ENCODE results near the gene CCDC24. TPM values are rescaled to one million over a fixed set of nuclear protein-coding genes. Genes with fewer than 3 reads are reported as not detected.

Gene CCDC24
- total and polyA plus RNA-seq, 2 donors (not counting 1 experiment from before 2014, with no cell fraction given): 0.94 to 3.5 TPM

DNA sequence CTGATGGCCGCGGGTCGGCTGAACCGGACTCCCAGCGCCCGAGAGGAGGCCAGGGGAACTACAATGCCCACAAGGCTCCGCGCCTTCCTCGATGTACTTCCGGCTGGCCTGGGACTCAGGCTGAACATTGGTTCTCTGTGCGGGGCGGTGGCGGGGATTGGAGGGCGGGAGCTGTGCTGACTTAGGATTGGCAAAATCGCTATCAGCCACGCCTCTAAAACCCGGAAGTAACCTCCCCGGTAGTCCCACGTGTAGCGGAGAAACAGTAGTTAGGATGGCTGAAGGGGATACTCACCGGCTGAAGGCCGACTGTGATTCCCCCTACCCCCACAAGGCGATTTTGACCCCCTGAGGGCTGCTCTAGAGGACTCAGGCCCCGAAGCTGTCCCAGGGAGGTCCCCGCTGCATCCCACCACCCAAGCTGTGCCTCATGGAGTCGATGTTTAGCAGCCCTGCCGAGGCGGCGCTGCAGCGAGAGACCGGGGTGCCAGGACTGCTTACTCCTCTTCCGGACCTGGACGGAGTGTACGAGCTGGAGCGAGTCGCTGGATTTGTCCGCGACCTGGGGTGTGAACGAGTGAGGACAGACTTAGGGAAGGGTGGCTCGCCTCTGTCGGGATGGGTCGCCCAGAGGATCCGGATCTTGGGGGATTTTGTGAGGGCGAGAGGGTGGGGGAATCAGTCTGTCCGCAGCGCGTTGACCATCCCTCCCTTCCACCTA is 21.5 kb upstream of the CCDC24 start, which contains the start of gene DPH2:
DPH2 (plus strand) TSS at position 265 of the 721 bp plus-strand sequence; CDS start at position 431, 166 bp downstream.
- H4K20me1 ChIP-seq (ENCODE audit: control insufficient read depth, extremely low read depth, insufficient read depth, low read length): no peaks in the 10 kb centered on the region
- H3K9me3 ChIP-seq (ENCODE audit: control insufficient read depth, insufficient read depth, low read depth, low read length): no peaks in the 10 kb centered on the region
- H3K4me1 ChIP-seq (ENCODE audit: control insufficient read depth, extremely low read depth, insufficient read depth, low read length): peaks cover 6% of the 10 kb centered on the region
- no peaks in the 10 kb centered on the region for H3K27me3 ChIP-seq (ENCODE audit: control insufficient read depth, insufficient read depth, low read length)
- peak within 1 kb of the TSS; percentile 60 for H3K4me2 ChIP-seq (ENCODE audit: extremely low read depth, insufficient read depth, low read length)
- peaks cover 5% of the 10 kb centered on the region for H3K79me2 ChIP-seq (ENCODE audit: control insufficient read depth, insufficient read depth, low read length)
- H2AFZ ChIP-seq (ENCODE audit: low read length): peak within 1 kb of the TSS; percentile 87
- H3K27ac ChIP-seq (ENCODE audit: insufficient read depth, low read length): peak within 1 kb of the TSS; percentile 46
- H3K9ac ChIP-seq (ENCODE audit: insufficient read depth, low read length): peak within 1 kb of the TSS; percentile 60
- peaks cover 6% of the 10 kb centered on the region for H3K36me3 ChIP-seq (ENCODE audit: control insufficient read depth, insufficient read depth, low read length)
- TF ChIP-seq, protein P1, sequence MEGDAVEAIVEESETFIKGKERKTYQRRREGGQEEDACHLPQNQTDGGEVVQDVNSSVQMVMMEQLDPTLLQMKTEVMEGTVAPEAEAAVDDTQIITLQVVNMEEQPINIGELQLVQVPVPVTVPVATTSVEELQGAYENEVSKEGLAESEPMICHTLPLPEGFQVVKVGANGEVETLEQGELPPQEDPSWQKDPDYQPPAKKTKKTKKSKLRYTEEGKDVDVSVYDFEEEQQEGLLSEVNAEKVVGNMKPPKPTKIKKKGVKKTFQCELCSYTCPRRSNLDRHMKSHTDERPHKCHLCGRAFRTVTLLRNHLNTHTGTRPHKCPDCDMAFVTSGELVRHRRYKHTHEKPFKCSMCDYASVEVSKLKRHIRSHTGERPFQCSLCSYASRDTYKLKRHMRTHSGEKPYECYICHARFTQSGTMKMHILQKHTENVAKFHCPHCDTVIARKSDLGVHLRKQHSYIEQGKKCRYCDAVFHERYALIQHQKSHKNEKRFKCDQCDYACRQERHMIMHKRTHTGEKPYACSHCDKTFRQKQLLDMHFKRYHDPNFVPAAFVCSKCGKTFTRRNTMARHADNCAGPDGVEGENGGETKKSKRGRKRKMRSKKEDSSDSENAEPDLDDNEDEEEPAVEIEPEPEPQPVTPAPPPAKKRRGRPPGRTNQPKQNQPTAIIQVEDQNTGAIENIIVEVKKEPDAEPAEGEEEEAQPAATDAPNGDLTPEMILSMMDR (conservative IDR thresholded peaks at IDR 0.05 in 1 of 2, IDR thresholded peaks at IDR 0.05 in 1 of 2; ENCODE audit: low read depth in 1 of 2, low read length in 2 of 2): peak in 1 of 2 donors; percentile 6
- TF ChIP-seq EZH2 (IDR thresholded peaks at IDR 0.05; ENCODE audit: low read length, missing control alignments): no peak
- peak within 1 kb of the TSS; percentile 77 to 97 (median 92) for H3K4me3 ChIP-seq (replicated peaks in 1 of 4; ENCODE audit: control extremely low read depth in 1 of 4, insufficient read depth in 1 of 4, low read depth in 3 of 4, low read length in 4 of 4)
- DNase-seq (ENCODE audit: low read depth in 2 of 2): peak; percentile 97

DNA sequence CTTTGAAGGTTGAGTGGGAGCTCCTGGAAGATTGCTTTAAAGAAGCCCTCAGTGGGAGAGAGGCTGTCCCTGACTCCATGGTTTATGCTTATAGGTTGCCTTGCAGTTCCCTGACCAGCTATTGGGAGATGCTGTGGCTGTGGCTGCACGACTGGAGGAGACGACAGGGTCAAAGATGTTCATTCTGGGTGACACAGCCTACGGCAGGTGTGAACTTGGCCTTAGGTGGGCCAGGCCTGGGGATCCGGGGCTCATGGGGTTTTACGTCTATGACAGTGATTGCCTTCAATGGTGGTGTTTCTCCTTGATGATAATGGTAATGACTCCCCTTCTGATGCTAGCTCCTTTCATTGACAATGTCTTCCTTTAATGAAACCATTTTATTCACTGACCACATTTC is 20.9 kb upstream of the CCDC24 start:
- TF ChIP-seq, protein P1 (conservative IDR thresholded peaks at IDR 0.05 in 1 of 2, IDR thresholded peaks at IDR 0.05 in 1 of 2; ENCODE audit: low read depth in 1 of 2, low read length in 2 of 2): no peak
- TF ChIP-seq EZH2 (IDR thresholded peaks at IDR 0.05; ENCODE audit: low read length, missing control alignments): no peak
- Histone ChIP-seq H3K4me3 (replicated peaks in 1 of 4; ENCODE audit: control extremely low read depth in 1 of 4, insufficient read depth in 1 of 4, low read depth in 3 of 4, low read length in 4 of 4) (peak overlapping the region; percentile 77 to 97 (median 92)), H3K4me2 (ENCODE audit: extremely low read depth, insufficient read depth, low read length) (peak overlapping the region; percentile 57), H3K27me3 (ENCODE audit: control insufficient read depth, insufficient read depth, low read length) (no peaks in the 10 kb centered on the region), H3K79me2 (ENCODE audit: control insufficient read depth, insufficient read depth, low read length) (peaks cover 11% of the 10 kb centered on the region), H3K9me3 (ENCODE audit: control insufficient read depth, insufficient read depth, low read depth, low read length) (no peaks in the 10 kb centered on the region), H3K9ac (ENCODE audit: insufficient read depth, low read length) (peak overlapping the region; percentile 60), H4K20me1 (ENCODE audit: control insufficient read depth, extremely low read depth, insufficient read depth, low read length) (no peaks in the 10 kb centered on the region), H3K36me3 (ENCODE audit: control insufficient read depth, insufficient read depth, low read length) (peaks cover 6% of the 10 kb centered on the region), H3K27ac (ENCODE audit: insufficient read depth, low read length) (peak overlapping the region; percentile 46), H3K4me1 (ENCODE audit: control insufficient read depth, extremely low read depth, insufficient read depth, low read length) (peaks cover 6% of the 10 kb centered on the region), H2AFZ (ENCODE audit: low read length) (no peak overlapping the region)
- no peak for DNase-seq (ENCODE audit: low read depth in 2 of 2)

DNA sequence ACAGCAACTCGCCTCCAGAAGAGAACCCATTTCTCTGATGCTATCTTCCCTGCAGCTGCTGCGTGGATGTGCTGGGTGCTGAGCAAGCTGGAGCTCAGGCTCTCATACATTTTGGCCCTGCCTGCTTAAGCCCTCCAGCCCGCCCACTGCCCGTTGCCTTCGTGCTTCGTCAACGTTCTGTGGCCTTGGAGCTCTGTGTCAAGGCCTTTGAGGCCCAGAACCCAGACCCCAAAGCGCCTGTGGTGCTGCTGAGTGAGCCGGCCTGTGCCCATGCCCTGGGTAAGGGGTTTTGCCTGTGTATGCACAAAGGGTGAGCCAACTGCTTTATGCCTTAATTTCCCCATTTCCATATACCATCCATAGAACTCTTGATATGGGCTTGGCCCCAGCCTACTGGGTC is 20.5 kb upstream of the CCDC24 start:
- no peak for TF ChIP-seq EZH2 (IDR thresholded peaks at IDR 0.05; ENCODE audit: low read length, missing control alignments)
- TF ChIP-seq, protein P1 (conservative IDR thresholded peaks at IDR 0.05 in 1 of 2, IDR thresholded peaks at IDR 0.05 in 1 of 2; ENCODE audit: low read depth in 1 of 2, low read length in 2 of 2): no peak
- peaks cover 6% of the 10 kb centered on the region for H3K36me3 ChIP-seq (ENCODE audit: control insufficient read depth, insufficient read depth, low read length)
- H3K27ac ChIP-seq (ENCODE audit: insufficient read depth, low read length): no peak overlapping the region
- no peak overlapping the region for H3K9ac ChIP-seq (ENCODE audit: insufficient read depth, low read length)
- H3K27me3 ChIP-seq (ENCODE audit: control insufficient read depth, insufficient read depth, low read length): no peaks in the 10 kb centered on the region
- H3K4me1 ChIP-seq (ENCODE audit: control insufficient read depth, extremely low read depth, insufficient read depth, low read length): peaks cover 6% of the 10 kb centered on the region
- DNase-seq (ENCODE audit: low read depth in 2 of 2): no peak
- H3K79me2 ChIP-seq (ENCODE audit: control insufficient read depth, insufficient read depth, low read length): peaks cover 15% of the 10 kb centered on the region
- H4K20me1 ChIP-seq (ENCODE audit: control insufficient read depth, extremely low read depth, insufficient read depth, low read length): no peaks in the 10 kb centered on the region
- H3K4me3 ChIP-seq (replicated peaks in 1 of 4; ENCODE audit: control extremely low read depth in 1 of 4, insufficient read depth in 1 of 4, low read depth in 3 of 4, low read length in 4 of 4): peak overlapping the region; percentile 77 to 97 (median 92)
- no peak overlapping the region for H2AFZ ChIP-seq (ENCODE audit: low read length)
- no peaks in the 10 kb centered on the region for H3K9me3 ChIP-seq (ENCODE audit: control insufficient read depth, insufficient read depth, low read depth, low read length)
- peak overlapping the region; percentile 57 for H3K4me2 ChIP-seq (ENCODE audit: extremely low read depth, insufficient read depth, low read length)
